GM11168 (cell line): ENCODE measurements around the gene SAMD10.
"Not testable (repeated sequence)": the region's sequence is repeated elsewhere in the genome, so short reads cannot be mapped to it uniquely, and the experiment has no call there.

Experiments used
- in situ Hi-C: fragments of 300-500 bp; cut with MboI; formaldehyde crosslinking; loops from one replicate; pipeline ENCODE4 v1.12.0; 2022; ENCODE audit warnings: low sequenced_read_pairs; ENCODE audit not compliant: unreplicated experiment

SAMD10 gene

GRCh38 chr20:64003960-64004725 lies 24.7 kb upstream of the SAMD10 start:
- in situ Hi-C loops, result no loop called here

- in situ Hi-C loops, result no loop called here
These were observed 22.2 kb upstream of the SAMD10 start for GRCh38 chr20:64001607-64002011.

GRCh38 chr20:64000906-64001305 lies 21.5 kb upstream of the SAMD10 start:
- in situ Hi-C loops, result no loop called here

- in situ Hi-C loops, result no loop called here
These were observed 3.5 kb upstream of the SAMD10 start for GRCh38 chr20:63982937-63983336.

- in situ Hi-C loops, result no loop called here
These were observed 1.6 kb upstream of the SAMD10 start, which contains the start of gene PRPF6 for GRCh38 chr20:63980806-63981728. Gene PRPF6, plus strand, starts transcription at chr20:63981132. Its CDS starts 114 bp downstream, at chr20:63981246.

- in situ Hi-C loops, result no loop called here
These were observed 919 bp upstream of the SAMD10 start for GRCh38 chr20:63980317-63980805.

- in situ Hi-C loops, result no loop called here
These were observed 249 bp downstream of the SAMD10 start for GRCh38 chr20:63979229-63979556.

GRCh38 chr20:63978319-63979228 lies 868 bp downstream of the SAMD10 start:
- in situ Hi-C loops, result no loop called here

GRCh38 chr20:63977739-63978276 lies 1.6 kb downstream of the SAMD10 start:
- in situ Hi-C loops, result no loop called here

- in situ Hi-C loops, result no loop called here
These were observed 2.3 kb downstream of the SAMD10 start for GRCh38 chr20:63976980-63977738.

GRCh38 chr20:63976511-63976910 lies 2.9 kb downstream of the SAMD10 start:
- in situ Hi-C loops, result not testable (repeated sequence)

GRCh38 chr20:63974402-63975200 lies 4.8 kb downstream of the SAMD10 start:
- in situ Hi-C loops, result no loop called here

- in situ Hi-C loops, result no loop called here
These were observed 5.6 kb downstream of the SAMD10 start for GRCh38 chr20:63973636-63974401.

GRCh38 chr20:63973160-63973479 lies 6.3 kb downstream of the SAMD10 start:
- in situ Hi-C loops, result no loop called here

- in situ Hi-C loops, result no loop called here
These were observed 6.9 kb downstream of the SAMD10 start for GRCh38 chr20:63972312-63973159.

- in situ Hi-C loops, result not testable (repeated sequence)
These were observed 7.5 kb downstream of the SAMD10 start for GRCh38 chr20:63971960-63972311.
